Effector memory CD4-positive, alpha-beta T cell (primary cell): ENCODE data around the gene TANK.

Experiments
- DNase-seq, 3 donors: peaks; one replicate each; pipeline ENCODE4 v3.0.0-alpha.2; 2020
- H3K27ac ChIP-seq: 2 replicates; pipeline ENCODE4 v1.7.0; 2013; ENCODE audit warnings: mild to moderate bottlenecking, low read length, moderate library complexity; ENCODE audit not compliant: insufficient read depth, poor library complexity, severe bottlenecking
- H3K27me3 ChIP-seq: replicated peaks from 2 replicates; pipeline ENCODE4 v1.7.0; 2013; ENCODE audit warnings: mild to moderate bottlenecking, low read length; ENCODE audit not compliant: insufficient read depth, control insufficient read depth, poor library complexity, severe bottlenecking
- H3K36me3 ChIP-seq: 2 replicates; pipeline ENCODE4 v1.7.0; 2013; ENCODE audit warnings: mild to moderate bottlenecking, low read length, moderate library complexity; ENCODE audit not compliant: control insufficient read depth, insufficient read depth
- H3K4me1 ChIP-seq: 2 replicates; pipeline ENCODE4 v1.7.0; 2013; ENCODE audit warnings: low read length, mild to moderate bottlenecking; ENCODE audit not compliant: control insufficient read depth, insufficient read depth, poor library complexity, severe bottlenecking
- H3K4me3 ChIP-seq: 2 replicates; pipeline ENCODE4 v1.7.0; 2013; ENCODE audit warnings: low read length, low read depth, mild to moderate bottlenecking; ENCODE audit not compliant: insufficient read depth, poor library complexity, severe bottlenecking
- H3K9me3 ChIP-seq: 2 replicates; pipeline ENCODE4 v1.7.0; 2013; ENCODE audit warnings: mild to moderate bottlenecking, low read length, moderate library complexity; ENCODE audit not compliant: control insufficient read depth

TANK gene

GRCh38 chr2:161283926-161284325 is 123.7 kb downstream of the TANK start:
- Histone ChIP-seq H3K4me3 (no peak overlapping the region), H3K27me3 (no peaks in the 10 kb centered on the region), H3K27ac (no peak overlapping the region), H3K4me1 (no peaks in the 10 kb centered on the region), H3K9me3 (no peaks in the 10 kb centered on the region), H3K36me3 (no peaks in the 10 kb centered on the region)
- DNase-seq: no peak
